Vagina (tissue), 2 donors: Measurements from ENCODE around the gene TBC1D4.

Experiments
- CTCF ChIP-seq, 3 experiments: fragments of 450-650 bp in 2 of 3; fragments of 200-600 bp in 1 of 3; sonication (generic) in 1 of 3; IDR thresholded peaks; one replicate each; pipeline ENCODE4 v1.5.1; 2017 to 2019; ENCODE audit warnings: antibody characterized with exemption in 3 of 3, mild to moderate bottlenecking in 2 of 3, moderate library complexity in 2 of 3
- POLR2A ChIP-seq, 2 donors: fragments of 450-650 bp; IDR thresholded peaks; one replicate each; pipeline ENCODE4 v1.6.1; 2017; ENCODE audit warnings: antibody characterized with exemption in 2 of 2, mild to moderate bottlenecking in 2 of 2, moderate library complexity in 2 of 2
- POLR2AphosphoS5 ChIP-seq, 2 donors: sonication (generic); formaldehyde crosslinking; IDR thresholded peaks; one replicate each; pipeline ENCODE4 v1.9.0; 2017; ENCODE audit warnings: antibody characterized with exemption in 2 of 2, mild to moderate bottlenecking in 2 of 2, low read depth in 1 of 2; ENCODE audit not compliant: insufficient read depth in 1 of 2

GRCh38 chr13:75395901-75396300, 86.1 kb downstream of the TBC1D4 start:
- no peak for TF ChIP-seq CTCF (IDR thresholded peaks at IDR 0.05)
- no peak for TF ChIP-seq POLR2AphosphoS5 (IDR thresholded peaks at IDR 0.05; ENCODE audit: insufficient read depth in 1 of 2, low read depth in 1 of 2)
- TF ChIP-seq POLR2A (IDR thresholded peaks at IDR 0.05) = no peak
